GM12878 (cell line): ENCODE measurements around the gene PTCD3. TPM values are rescaled to one million over a fixed set of nuclear protein-coding genes. Genes with fewer than 3 reads are reported as not detected.

Experiments used
- BHLHE40 ChIP-seq, 2 experiments: fragments of 450-650 bp in 1 of 2; IDR thresholded peaks; 2 replicates each; pipeline ENCODE4 v1.6.1; 2011 to 2017; ENCODE audit warnings: low read depth in 2 of 2, borderline replicate concordance in 1 of 2, improper control_type of control experiment in 1 of 2, low read length in 1 of 2, mild to moderate bottlenecking in 1 of 2
- E2F8 ChIP-seq: fragments of 450-650 bp; IDR thresholded peaks from 2 replicates; pipeline ENCODE4 v1.6.1; 2018; ENCODE audit warnings: mild to moderate bottlenecking, low read depth, moderate library complexity; ENCODE audit not compliant: partially characterized antibody
- ELK1 ChIP-seq: IDR thresholded peaks from 2 replicates; pipeline ENCODE4 v1.6.1; 2012; ENCODE audit warnings: low read depth, low read length, improper control_type of control experiment
- IKZF2 ChIP-seq, 2 experiments: fragments of 450-650 bp; IDR thresholded peaks; 2 replicates each; pipeline ENCODE4 v1.6.1; 2017; ENCODE audit warnings: mild to moderate bottlenecking in 2 of 2, moderate library complexity in 2 of 2
- IRF3 ChIP-seq: fragments of 450-650 bp; IDR thresholded peaks from 2 replicates; pipeline ENCODE4 v1.6.1; 2014; ENCODE audit warnings: mild to moderate bottlenecking
- IRF5 ChIP-seq: fragments of 450-650 bp; IDR thresholded peaks from 2 replicates; pipeline ENCODE4 v1.6.1; 2017; ENCODE audit warnings: borderline replicate concordance
- MAX ChIP-seq: IDR thresholded peaks from 2 replicates; pipeline ENCODE4 v1.6.1; 2012; ENCODE audit warnings: low read depth, low read length, improper control_type of control experiment
- MEF2A ChIP-seq: IDR thresholded peaks from 2 replicates; pipeline ENCODE4 v1.6.1; 2011; ENCODE audit warnings: low read depth, mild to moderate bottlenecking, low read length, moderate library complexity; ENCODE audit not compliant: insufficient read depth
- MYB ChIP-seq: fragments of 150-350 bp; IDR thresholded peaks from 2 replicates; pipeline ENCODE4 v1.6.1; 2014; ENCODE audit warnings: mild to moderate bottlenecking, low read depth, low read length, borderline replicate concordance
- NR2C1 ChIP-seq: fragments of 450-650 bp; IDR thresholded peaks from 2 replicates; pipeline ENCODE4 v1.6.1; 2017; ENCODE audit warnings: antibody characterized with exemption, mild to moderate bottlenecking, moderate library complexity
- NR2C2 ChIP-seq: IDR thresholded peaks from 2 replicates; pipeline ENCODE4 v1.6.1; 2011; ENCODE audit warnings: borderline replicate concordance, low read depth; ENCODE audit not compliant: control insufficient read depth, insufficient read length
- PKNOX1 ChIP-seq: fragments of 450-650 bp; IDR thresholded peaks from 2 replicates; pipeline ENCODE4 v1.6.1; 2016; ENCODE audit warnings: mild to moderate bottlenecking
- POLR2AphosphoS5 ChIP-seq: IDR thresholded peaks from 2 replicates; pipeline ENCODE4 v1.6.1; 2011; ENCODE audit warnings: mild to moderate bottlenecking, low read length, inconsistent platforms
- RELA ChIP-seq: fragments of 450-650 bp; IDR thresholded peaks from 2 replicates; pipeline ENCODE4 v1.8.0; 2014; ENCODE audit warnings: borderline replicate concordance; ENCODE audit not compliant: partially characterized antibody
- STAT3 ChIP-seq: IDR thresholded peaks from 2 replicates; pipeline ENCODE4 v1.6.1; 2011; ENCODE audit warnings: low read depth, low read length, improper control_type of control experiment
- ZNF24 ChIP-seq: fragments of 450-650 bp; IDR thresholded peaks from 2 replicates; pipeline ENCODE4 v1.6.1; 2017; ENCODE audit warnings: antibody characterized with exemption, mild to moderate bottlenecking
- polyA plus RNA-seq, 11 experiments: library from polyadenylated mRNA; depleted of rRNA in 4 of 11; unstranded in 6 of 11; stranded (reverse) in 5 of 11; fragments of >200 nt; fragmentation: Nextera tagmentation in 4 of 11; fragmentation: Illumina TruSeq in 1 of 11; extraction: Ambion mirVana in 4 of 11; extraction: Trizol in 1 of 11; gene quantifications; 1 replicate in 1 of 11; 2 replicates in 10 of 11; pipeline versions ENCODE4 v1.2.1 to v1.2.3, GENCODE V29; 2011 to 2016; ENCODE audit warnings: inconsistent platforms in 2 of 11, missing spikeins in 2 of 11, low read depth in 1 of 11
- total RNA-seq, 4 experiments: library from RNA; depleted of rRNA in 3 of 4; stranded (reverse); fragments of >200 nt in 3 of 4; fragmentation: Illumina TruSeq in 1 of 4; extraction: Trizol in 1 of 4; gene quantifications; 2 replicates each; pipeline versions ENCODE4 v1.2.1 to v1.2.3, GENCODE V29; 2013 to 2021

Gene PTCD3
- total and polyA plus RNA-seq, 10 of the 15 experiments (the other 5 are each of a cell fraction or from before 2014, with no cell fraction given) = 44.7 to 177 (median 127) TPM

- TF ChIP-seq PKNOX1 = peak; percentile 46
- TF ChIP-seq IRF5 = no peak
- peak; percentile 76 for TF ChIP-seq MAX
- TF ChIP-seq MEF2A = 0 out of 2 replicates have a peak, but pooled peaks have one; percentile 18
- TF ChIP-seq ZNF24 = no peak
- TF ChIP-seq RELA = peak; percentile 32
- no peak for TF ChIP-seq IKZF2 (IDR thresholded peaks at IDR 0.05)
- TF ChIP-seq IRF3 = peak; percentile 45; the same call in 1 of the 2 replicates
- TF ChIP-seq MYB = 0 out of 2 replicates have a peak, but pooled peaks have one; percentile 36
- peak; percentile 84 for TF ChIP-seq NR2C1
- TF ChIP-seq BHLHE40 (IDR thresholded peaks at IDR 0.05; ENCODE audit: borderline replicate concordance in 1 of 2, low read depth in 2 of 2, low read length in 1 of 2) = peak; percentile 95 to 98
- peak; percentile 60; the same call in 1 of the 2 replicates for TF ChIP-seq ELK1
- TF ChIP-seq E2F8 = peak; percentile 65
- peak; percentile 99 for TF ChIP-seq POLR2AphosphoS5
- TF ChIP-seq STAT3 = no peak
- TF ChIP-seq NR2C2 = no peak
Observed at GRCh38 chr2:86105969-86106945, at the start of gene PTCD3 (continued).
